ENCODE measurements around the gene TMEM116. TPM values are rescaled to one million over a fixed set of nuclear protein-coding genes. Genes with fewer than 3 reads are reported as not detected.
A peak's percentile ranks its signal among the peaks of the same experiment; 100 is the strongest.
"Not testable (repeated sequence)": the region's sequence is repeated elsewhere in the genome, so short reads cannot be mapped to it uniquely, and the experiment has no call there.

Gene TMEM116
- 10 to 100 TPM; 12.7 to 13.1 TPM for total RNA-seq

DNA sequence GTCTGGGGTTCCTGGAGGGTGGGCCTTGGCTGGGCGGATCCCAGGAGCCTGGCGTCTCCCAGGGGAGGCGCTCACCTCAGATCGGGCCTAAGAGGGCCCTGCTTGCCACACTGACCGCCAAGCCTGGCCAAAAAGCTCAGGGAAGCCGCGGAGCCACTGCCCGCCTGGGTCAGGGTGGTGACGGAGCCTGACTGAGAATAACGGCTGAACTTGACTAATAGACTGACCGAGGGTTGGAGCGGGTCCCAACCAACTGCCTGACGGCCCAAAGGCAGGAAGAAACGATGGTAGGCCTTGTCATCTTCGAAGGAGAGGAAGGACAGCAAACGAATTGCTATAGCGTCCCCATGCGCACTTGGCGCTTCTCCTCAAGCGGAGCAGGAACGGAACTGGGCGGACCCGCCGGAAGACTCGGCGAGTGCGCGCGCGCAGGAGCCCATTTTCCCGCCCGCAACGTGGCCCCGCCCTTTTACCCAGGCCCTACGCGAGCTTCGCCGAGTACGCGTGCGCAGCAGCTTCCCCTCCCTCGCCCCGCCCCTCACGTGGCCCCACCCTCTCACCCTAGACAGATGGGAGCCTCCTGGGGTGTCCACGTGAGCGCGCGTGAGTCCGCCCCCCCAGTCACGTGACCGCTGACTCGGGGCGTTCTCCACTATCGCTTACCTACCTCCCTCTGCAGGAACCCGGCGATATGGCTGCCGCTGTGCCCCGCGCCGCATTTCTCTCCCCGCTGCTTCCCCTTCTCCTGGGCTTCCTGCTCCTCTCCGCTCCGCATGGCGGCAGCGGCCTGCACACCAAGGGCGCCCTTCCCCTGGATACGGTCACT lies at the start of gene TMEM116, which contains the start of gene ERP29:
Gene TMEM116, minus strand, starts transcription at position 391 of the 826 bp plus-strand sequence. CDS start 7,895 bp downstream, outside the sequence.
Gene ERP29, plus strand, starts transcription at position 652 of the 826 bp plus-strand sequence. Its CDS starts 40 bp downstream, at position 692.
- H3K27ac Mint-ChIP-seq, result peak within 1 kb of the TSS; percentile 95
- CTCF ChIA-PET, result interaction anchor here (0.7 to 6.2 kb wide), 20 partner anchors 10 to 118 kb away, joined by 3 to 63 read pairs (median 5); partner anchors contain the start of gene TRAFD1

DNA sequence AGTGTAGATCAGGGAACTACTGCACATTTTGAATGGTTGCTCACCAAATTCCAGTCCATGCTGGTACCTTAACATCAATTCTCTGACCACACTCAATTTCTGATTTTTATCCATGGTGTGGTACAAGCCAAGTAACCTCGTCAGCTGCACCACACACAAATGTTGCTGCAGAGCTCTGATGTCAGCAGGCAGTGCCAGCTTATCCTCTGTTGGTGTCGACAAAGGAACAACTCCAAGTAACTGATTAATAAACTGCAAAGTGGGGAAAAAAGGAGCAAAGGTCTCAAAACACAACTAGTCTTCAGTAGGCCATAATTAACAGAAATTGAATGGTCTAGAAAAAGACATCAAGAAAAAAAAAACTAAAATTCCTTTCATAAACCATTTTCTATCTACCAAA lies 48.2 kb upstream of the TMEM116 start:
- Mint-ChIP-seq H3K27me3 (ENCODE audit: low read depth) (no peaks in the 10 kb centered on the region), H3K4me1 (ENCODE audit: low read depth) (no peaks in the 10 kb centered on the region), H3K27ac (no peak overlapping the region), H3K36me3 (ENCODE audit: low read depth) (peaks cover 44% of the 10 kb centered on the region), H3K9me3 (ENCODE audit: insufficient read depth) (no peaks in the 10 kb centered on the region), H3K4me3 (no peak overlapping the region)
- DNase-seq (no peak), ATAC-seq (no peak)
- ChIA-PET POLR2A (interaction anchor here (0.6 kb wide), 1 partner anchor 36 kb away, joined by 3 read pairs; no protein-coding TSS in a partner anchor), CTCF (interaction anchor here (0.6 to 1.9 kb wide), 3 partner anchors 9 to 163 kb away, joined by 3 to 8 read pairs (median 3); no protein-coding TSS in a partner anchor)

More for the DNA sequence above, at the start of gene TMEM116, which contains the start of gene ERP29:
- Mint-ChIP-seq H3K4me1 (ENCODE audit: low read depth) (peaks cover 52% of the 10 kb centered on the region), H3K36me3 (ENCODE audit: low read depth) (peaks cover 51% of the 10 kb centered on the region), H3K4me3 (peak within 1 kb of the TSS; percentile 92), H3K9me3 (ENCODE audit: insufficient read depth) (no peaks in the 10 kb centered on the region), H3K27me3 (ENCODE audit: low read depth) (no peaks in the 10 kb centered on the region)
- POLR2A ChIA-PET, result interaction anchor here (0.6 to 4.0 kb wide), 19 partner anchors 10 to 120 kb away, joined by 3 to 91 read pairs (median 7); no protein-coding TSS in a partner anchor
- peak; percentile 88 for ATAC-seq
- peak; percentile 100 for DNase-seq

DNA sequence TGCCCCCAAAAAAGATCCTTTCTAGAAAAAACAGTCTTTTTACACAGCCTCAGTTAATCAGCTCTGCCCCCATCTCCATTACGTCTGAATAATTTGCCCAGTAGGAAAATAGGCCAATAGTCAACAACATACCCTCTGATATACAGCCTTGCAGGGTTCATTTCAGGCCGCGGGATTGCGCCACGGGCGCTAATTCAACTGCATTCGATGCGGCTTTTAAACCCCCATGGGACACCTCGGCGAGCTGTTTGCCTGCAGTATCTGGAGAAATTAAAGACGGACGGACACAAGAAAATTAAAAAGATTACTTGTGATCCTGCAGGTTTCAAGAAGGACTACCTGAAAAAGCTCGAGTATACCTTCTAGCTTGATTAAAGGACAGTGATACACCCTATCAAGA lies 36.4 kb upstream of the TMEM116 start:
- POLR2A ChIA-PET, result no interaction called here
- Mint-ChIP-seq H3K36me3 (ENCODE audit: low read depth) (peaks cover 50% of the 10 kb centered on the region), H3K27me3 (ENCODE audit: low read depth) (no peaks in the 10 kb centered on the region), H3K27ac (peak overlapping the region; percentile 3), H3K4me1 (ENCODE audit: low read depth) (peaks cover 5% of the 10 kb centered on the region), H3K9me3 (ENCODE audit: insufficient read depth) (no peaks in the 10 kb centered on the region), H3K4me3 (no peak overlapping the region)
- CTCF ChIA-PET, result interaction anchor here (0.6 to 1.6 kb wide), 4 partner anchors 12 to 51 kb away, joined by 3 to 5 read pairs (median 3); no protein-coding TSS in a partner anchor
- ATAC-seq, result no peak
- no peak for DNase-seq

- peaks cover 46% of the 10 kb centered on the region for H3K36me3 Mint-ChIP-seq (ENCODE audit: low read depth)
- H3K27me3 Mint-ChIP-seq (ENCODE audit: low read depth), result no peaks in the 10 kb centered on the region
- ATAC-seq (no peak), DNase-seq (no peak)
- H3K4me1 Mint-ChIP-seq (ENCODE audit: low read depth), result no peaks in the 10 kb centered on the region
- CTCF ChIA-PET, result interaction anchor here (0.7 kb wide), 1 partner anchor 19 kb away, joined by 3 read pairs; no protein-coding TSS in a partner anchor
- H3K9me3 Mint-ChIP-seq (ENCODE audit: insufficient read depth), result no peaks in the 10 kb centered on the region
- no peak overlapping the region for H3K27ac Mint-ChIP-seq
- no peak overlapping the region for H3K4me3 Mint-ChIP-seq
- POLR2A ChIA-PET, result no interaction called here
Observed at GRCh38 chr12:112046003-112046402, 33.0 kb upstream of the TMEM116 start.

DNA sequence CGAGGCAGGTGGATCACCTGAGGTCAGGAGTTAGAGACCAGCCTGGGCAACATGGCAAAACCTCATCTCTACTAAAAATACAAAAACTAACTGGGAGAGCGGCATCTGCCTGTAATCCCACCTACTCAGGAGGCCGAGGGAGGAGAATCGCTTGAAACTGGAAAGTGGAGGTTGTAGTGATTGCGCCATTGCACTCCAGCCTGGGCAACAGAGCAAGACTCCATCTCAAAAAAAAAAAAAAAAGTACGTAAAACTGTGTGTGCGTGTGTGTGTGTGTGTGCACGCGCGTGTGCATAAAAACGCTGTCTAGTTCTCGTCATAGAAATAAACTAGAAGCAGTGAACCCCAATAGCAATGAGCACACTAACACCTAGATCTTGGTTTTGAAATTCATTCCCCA lies 23.6 kb upstream of the TMEM116 start:
- H3K4me1 Mint-ChIP-seq (ENCODE audit: low read depth); H3K27me3 Mint-ChIP-seq (ENCODE audit: low read depth); H3K9me3 Mint-ChIP-seq (ENCODE audit: insufficient read depth); POLR2A ChIA-PET; H3K4me3 Mint-ChIP-seq; DNase-seq; ATAC-seq; H3K27ac Mint-ChIP-seq: not testable (repeated sequence)
- CTCF ChIA-PET, result interaction anchor here (0.8 to 1.6 kb wide), 2 partner anchors 17 to 64 kb away, joined by 3 read pairs; no protein-coding TSS in a partner anchor
- peaks cover 54% of the 10 kb centered on the region for H3K36me3 Mint-ChIP-seq (ENCODE audit: low read depth)

DNA sequence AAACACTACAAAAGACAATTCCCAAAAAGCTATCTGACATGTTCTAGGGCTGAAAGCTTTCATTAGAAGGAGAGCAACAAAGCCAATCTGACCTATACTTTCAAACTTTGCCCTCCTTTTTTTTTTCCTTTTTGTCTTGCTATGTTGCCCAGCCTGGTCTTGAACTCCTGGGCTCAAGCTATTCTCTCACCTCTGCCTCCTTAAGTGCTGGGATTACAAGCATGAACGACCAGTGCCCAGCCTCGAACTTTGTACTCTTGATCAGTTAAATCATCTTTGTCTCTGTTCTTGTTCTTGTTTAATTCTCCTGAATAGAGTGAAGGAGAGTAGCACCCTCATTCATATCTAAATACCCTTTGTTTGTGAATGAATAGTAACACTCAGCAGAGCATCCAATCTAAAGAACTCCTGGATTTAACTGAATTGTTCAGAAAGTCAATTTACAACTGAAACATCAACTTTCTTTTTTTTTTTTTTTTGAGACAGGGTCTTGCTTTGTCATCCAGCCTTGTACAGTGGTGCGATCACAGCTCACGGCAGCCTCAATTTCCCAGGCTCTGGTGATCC lies 22.3 kb upstream of the TMEM116 start:
- H3K27ac Mint-ChIP-seq, result no peak overlapping the region
- POLR2A ChIA-PET, result no interaction called here
- no peak overlapping the region for H3K4me3 Mint-ChIP-seq
- ATAC-seq (no peak), DNase-seq (no peak)
- CTCF ChIA-PET, result interaction anchor here (1.0 kb wide), 1 partner anchor 12 kb away, joined by 3 read pairs; no protein-coding TSS in a partner anchor
- no peaks in the 10 kb centered on the region for H3K27me3 Mint-ChIP-seq (ENCODE audit: low read depth)
- H3K36me3 Mint-ChIP-seq (ENCODE audit: low read depth), result peaks cover 62% of the 10 kb centered on the region
- H3K4me1 Mint-ChIP-seq (ENCODE audit: low read depth), result no peaks in the 10 kb centered on the region
- no peaks in the 10 kb centered on the region for H3K9me3 Mint-ChIP-seq (ENCODE audit: insufficient read depth)

DNA sequence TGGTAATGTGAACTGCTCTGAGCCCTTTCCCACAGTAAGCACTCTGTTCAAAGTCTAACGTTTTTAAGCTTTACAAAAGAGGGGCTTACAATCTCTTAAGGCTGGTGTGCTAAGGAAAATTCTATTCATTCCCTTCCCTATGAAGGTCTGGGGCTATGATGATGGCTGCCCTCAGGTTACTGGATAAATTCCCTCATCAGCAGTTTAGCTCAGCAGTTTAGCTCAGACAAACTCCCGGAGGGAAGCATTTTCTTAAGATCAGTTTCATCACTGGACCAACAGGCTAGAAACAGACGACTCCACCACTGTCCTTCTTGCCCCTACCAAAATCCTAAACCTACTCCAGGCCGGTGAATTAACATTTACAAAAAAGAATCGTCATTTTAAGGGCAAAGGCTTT lies 19.3 kb upstream of the TMEM116 start:
- CTCF ChIA-PET, result interaction anchor here (0.7 kb wide), 1 partner anchor 379 kb away, joined by 3 read pairs; no protein-coding TSS in a partner anchor
- H3K27ac Mint-ChIP-seq, result no peak overlapping the region

DNA sequence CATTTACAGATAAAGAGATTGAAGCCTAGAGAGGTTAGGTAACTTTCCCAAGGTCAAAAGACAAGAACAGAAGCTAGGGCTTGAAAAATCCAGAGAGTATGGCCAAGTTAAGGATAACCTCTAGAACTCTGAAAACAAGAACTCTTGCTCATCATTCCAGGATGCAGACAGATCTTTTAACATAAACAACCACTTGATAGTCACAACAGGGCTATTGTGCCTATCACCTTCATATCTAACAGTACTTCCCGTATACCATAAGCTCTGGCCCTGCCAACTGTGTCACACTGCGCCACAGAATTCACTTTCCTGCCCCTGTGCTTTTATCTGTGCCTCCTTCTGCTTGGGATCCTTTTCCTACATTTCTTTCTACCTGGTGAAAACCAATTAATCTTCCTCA lies 18.5 kb upstream of the TMEM116 start:
- ATAC-seq (no peak), DNase-seq (no peak)
- ChIA-PET CTCF (interaction anchor here (1.4 kb wide), 1 partner anchor 20 kb away, joined by 5 read pairs; no protein-coding TSS in a partner anchor), POLR2A (no interaction called here)
- Mint-ChIP-seq H3K4me1 (ENCODE audit: low read depth) (peaks cover 1% of the 10 kb centered on the region), H3K9me3 (ENCODE audit: insufficient read depth) (no peaks in the 10 kb centered on the region), H3K4me3 (no peak overlapping the region), H3K27me3 (ENCODE audit: low read depth) (no peaks in the 10 kb centered on the region), H3K36me3 (ENCODE audit: low read depth) (peaks cover 48% of the 10 kb centered on the region), H3K27ac (peak overlapping the region; percentile 12)

More for the DNA sequence above, 19.3 kb upstream of the TMEM116 start:
- H3K36me3 Mint-ChIP-seq (ENCODE audit: low read depth), result peaks cover 53% of the 10 kb centered on the region
- POLR2A ChIA-PET, result no interaction called here
- H3K4me1 Mint-ChIP-seq (ENCODE audit: low read depth), result no peaks in the 10 kb centered on the region
- ATAC-seq, result no peak
- no peak overlapping the region for H3K4me3 Mint-ChIP-seq
- H3K9me3 Mint-ChIP-seq (ENCODE audit: insufficient read depth), result no peaks in the 10 kb centered on the region
- no peak for DNase-seq
- no peaks in the 10 kb centered on the region for H3K27me3 Mint-ChIP-seq (ENCODE audit: low read depth)

- H3K36me3 Mint-ChIP-seq (ENCODE audit: low read depth), result peaks cover 56% of the 10 kb centered on the region
- no peaks in the 10 kb centered on the region for H3K27me3 Mint-ChIP-seq (ENCODE audit: low read depth)
- H3K9me3 Mint-ChIP-seq (ENCODE audit: insufficient read depth), result no peaks in the 10 kb centered on the region
- peaks cover 13% of the 10 kb centered on the region for H3K4me1 Mint-ChIP-seq (ENCODE audit: low read depth)
- ATAC-seq, result no peak
- DNase-seq, result no peak
- ChIA-PET POLR2A (interaction anchor here (1.2 to 1.5 kb wide), 2 partner anchors 16 to 104 kb away, joined by 3 to 7 read pairs; partner anchors contain the start of genes ERP29 and TMEM116), CTCF (interaction anchor here (0.7 kb wide), 1 partner anchor 36 kb away, joined by 3 read pairs; no protein-coding TSS in a partner anchor)
- H3K27ac Mint-ChIP-seq, result no peak overlapping the region
- no peak overlapping the region for H3K4me3 Mint-ChIP-seq
Observed at GRCh38 chr12:112029301-112029700, 16.3 kb upstream of the TMEM116 start.

DNA sequence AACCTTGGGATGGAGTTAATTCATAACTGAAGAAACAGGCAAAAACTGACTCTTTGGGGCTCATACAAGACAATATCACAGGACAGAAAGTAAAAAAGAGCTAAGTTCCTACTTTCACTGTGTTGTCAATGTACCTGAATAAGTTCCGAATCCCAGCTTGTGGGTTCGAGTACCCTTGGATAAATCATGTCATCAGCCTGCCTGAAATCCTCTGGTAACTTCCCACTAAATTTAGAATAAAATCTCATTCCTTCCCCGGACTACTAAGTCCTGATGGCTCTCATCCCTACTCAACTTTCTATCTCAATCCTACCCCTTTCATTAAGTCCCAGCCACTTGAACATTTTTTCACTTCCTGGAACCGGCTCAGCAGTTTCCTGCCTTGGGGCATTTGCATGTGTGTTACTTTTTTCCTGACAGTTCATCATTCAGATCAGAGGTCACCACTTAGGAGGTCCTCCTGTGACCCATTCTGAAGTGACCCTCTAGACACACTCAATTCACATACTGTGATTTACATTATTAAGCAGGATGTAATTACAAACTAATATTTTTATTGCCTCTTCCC lies 12.9 kb upstream of the TMEM116 start:
- Mint-ChIP-seq H3K4me1 (ENCODE audit: low read depth) (peaks cover 18% of the 10 kb centered on the region), H3K27ac (peak overlapping the region; percentile 80), H3K27me3 (ENCODE audit: low read depth) (no peaks in the 10 kb centered on the region), H3K9me3 (ENCODE audit: insufficient read depth) (no peaks in the 10 kb centered on the region), H3K36me3 (ENCODE audit: low read depth) (peaks cover 60% of the 10 kb centered on the region), H3K4me3 (peak overlapping the region; percentile 14)
- POLR2A ChIA-PET, result interaction anchor here (0.6 kb wide), 1 partner anchor 35 kb away, joined by 3 read pairs; no protein-coding TSS in a partner anchor
- CTCF ChIA-PET, result interaction anchor here (0.9 to 1.2 kb wide), 2 partner anchors 12 to 80 kb away, joined by 3 to 4 read pairs; partner anchors contain the start of gene ERP29
- no peak for ATAC-seq
- DNase-seq, result no peak

DNA sequence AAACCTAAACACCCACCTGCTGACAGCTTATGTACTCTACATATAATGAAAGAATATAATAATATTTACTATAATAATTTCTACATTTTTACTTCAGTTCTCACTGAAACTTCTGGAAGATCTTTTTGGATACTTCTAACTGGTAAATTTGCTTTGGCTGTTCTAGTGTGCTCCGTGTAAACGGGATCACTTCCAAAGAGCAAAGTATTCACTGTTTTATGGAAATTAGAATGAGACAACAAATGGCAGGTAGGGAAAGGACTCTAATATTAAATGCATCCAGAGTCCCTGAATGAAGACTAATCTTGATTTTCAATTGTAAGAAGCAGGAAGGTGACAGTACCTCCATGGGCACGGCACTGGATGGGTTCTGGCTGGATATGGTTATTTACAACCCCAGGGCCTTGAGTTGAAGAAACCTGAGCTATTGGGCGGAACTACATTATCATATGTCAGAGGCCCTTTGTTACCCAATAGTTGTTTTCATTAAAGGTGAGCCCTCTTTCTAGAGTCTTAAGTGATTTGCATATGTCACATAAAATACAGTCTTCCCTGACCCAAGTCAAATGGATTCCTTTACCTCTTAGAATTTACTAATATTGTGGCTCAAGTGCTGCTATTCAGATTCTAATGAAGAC lies 10.9 kb upstream of the TMEM116 start:
- ATAC-seq, result no peak
- ChIA-PET CTCF (interaction anchor here (0.6 to 1.7 kb wide), 7 partner anchors 10 to 387 kb away, joined by 3 to 14 read pairs (median 3); partner anchors contain the start of genes ERP29 and TMEM116), POLR2A (interaction anchor here (0.9 to 1.9 kb wide), 3 partner anchors 10 to 12 kb away, joined by 5 to 8 read pairs (median 8); partner anchors contain the start of gene TMEM116)
- DNase-seq, result no peak
- H3K36me3 Mint-ChIP-seq (ENCODE audit: low read depth), result peaks cover 63% of the 10 kb centered on the region
- no peaks in the 10 kb centered on the region for H3K9me3 Mint-ChIP-seq (ENCODE audit: insufficient read depth)
- H3K27ac Mint-ChIP-seq, result no peak overlapping the region
- no peak overlapping the region for H3K4me3 Mint-ChIP-seq
- peaks cover 23% of the 10 kb centered on the region for H3K4me1 Mint-ChIP-seq (ENCODE audit: low read depth)
- H3K27me3 Mint-ChIP-seq (ENCODE audit: low read depth), result no peaks in the 10 kb centered on the region

Measured in activated CD8-positive, alpha-beta T cell treated with anti-CD3 and anti-CD28 coated beads, Interleukin-2, amount 10 ng/mL, durations not matched to agents 7 days and 5 days (primary cell).